GM18870 (cell line): ENCODE results near the gene SP110.
"Not testable (repeated sequence)": the region's sequence is repeated elsewhere in the genome, so short reads cannot be mapped to it uniquely, and the experiment has no call there.

Experiments
- ATAC-seq: cut with Tn5 transposase; IDR thresholded peaks from one replicate; pipeline ENCODE4 v1.9.1; 2021; ENCODE audit warnings: moderate library complexity; ENCODE audit not compliant: unreplicated experiment

The SP110 gene

GRCh38 chr2:230129343-230129742 lies 90.4 kb downstream of the SP110 start:
- no peak for ATAC-seq

DNA sequence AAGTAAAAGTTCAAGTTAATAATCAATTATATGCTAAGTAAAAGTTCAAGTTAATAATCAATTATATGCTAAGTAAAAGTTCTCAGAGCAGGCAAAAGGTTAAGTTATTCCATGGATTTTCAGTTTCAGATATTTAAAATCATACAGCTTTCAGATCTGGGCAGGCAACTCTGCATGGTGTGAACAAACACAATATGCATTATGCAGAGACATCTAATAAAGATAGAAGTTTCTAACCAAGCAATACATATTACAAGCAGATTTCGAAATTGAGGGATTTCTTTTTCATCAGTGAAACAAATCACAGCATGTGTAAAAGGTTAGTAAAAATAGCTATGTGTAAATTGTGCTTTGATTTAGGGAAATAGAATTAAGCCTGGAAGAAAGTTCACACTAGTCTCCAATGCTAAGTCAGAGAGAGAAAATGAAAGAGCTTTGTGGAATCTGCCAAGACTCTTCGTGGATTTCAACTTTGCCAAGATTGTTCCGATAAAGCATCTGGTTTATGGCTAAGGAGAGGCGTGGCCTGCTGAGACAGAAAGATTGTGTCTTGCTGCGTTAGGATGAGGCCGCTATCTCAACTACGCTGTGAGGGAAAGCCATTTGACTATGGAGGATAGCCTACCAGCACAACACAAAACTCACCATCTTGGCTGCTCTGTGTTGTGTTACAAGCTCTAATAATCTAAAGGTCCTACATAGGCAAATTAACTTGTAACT lies 91.0 kb downstream of the SP110 start:
- no peak for ATAC-seq

GRCh38 chr2:230127195-230127594 lies 92.6 kb downstream of the SP110 start:
- no peak for ATAC-seq

- ATAC-seq = peak; percentile 37
These were observed 94.9 kb downstream of the SP110 start for GRCh38 chr2:230124757-230125431.

DNA sequence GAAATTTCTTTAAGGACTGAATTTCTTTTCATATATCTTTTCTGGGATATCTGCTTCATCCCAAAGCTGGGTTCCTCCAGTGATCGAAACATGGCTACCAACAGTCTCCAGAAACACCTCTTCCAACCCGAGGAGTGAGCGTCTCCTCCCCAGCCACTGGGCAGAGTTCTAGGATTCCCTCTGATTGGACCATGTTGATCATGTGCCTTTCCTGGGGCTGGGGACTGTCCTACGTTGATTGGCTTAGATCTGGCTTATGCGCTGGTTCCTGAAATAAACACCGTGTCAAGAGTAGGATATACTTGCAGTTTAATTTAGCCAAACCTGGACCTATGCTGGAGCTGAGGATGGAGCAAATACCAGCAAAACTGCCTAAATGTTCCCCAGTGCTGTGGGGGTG lies 95.5 kb downstream of the SP110 start:
- ATAC-seq = no peak

GRCh38 chr2:230120376-230120775 lies 99.4 kb downstream of the SP110 start:
- ATAC-seq = not testable (repeated sequence)

DNA sequence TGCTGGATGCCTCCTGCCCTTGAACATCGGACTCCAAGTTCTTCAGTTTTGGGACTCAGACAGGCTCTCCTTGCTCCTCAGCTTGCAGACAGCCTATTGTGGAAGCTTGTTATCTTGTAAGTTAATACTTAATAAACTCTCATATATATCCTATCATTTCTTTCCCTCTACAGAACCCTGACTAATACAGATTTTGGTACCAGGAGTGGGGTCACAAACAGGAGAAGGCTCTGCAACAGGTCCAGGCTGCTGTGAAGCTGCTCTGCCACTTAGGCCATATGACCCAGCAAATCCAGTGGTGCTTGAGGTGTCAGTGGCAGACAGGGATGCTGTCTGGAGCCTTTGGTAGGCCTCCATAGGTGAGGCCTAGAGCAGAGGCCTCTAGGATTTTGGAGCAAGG lies 100.0 kb downstream of the SP110 start:
- ATAC-seq = not testable (repeated sequence)
